ENCODE data around the gene C3orf20. TPM values are rescaled to one million over a fixed set of nuclear protein-coding genes. Genes with fewer than 3 reads are reported as not detected.

The C3orf20 gene
- total and polyA plus RNA-seq, 9 of the 15 experiments (the other 6 are each of a cell fraction or from before 2014, with no cell fraction given): 0.04 TPM; not detected in 8

DNA sequence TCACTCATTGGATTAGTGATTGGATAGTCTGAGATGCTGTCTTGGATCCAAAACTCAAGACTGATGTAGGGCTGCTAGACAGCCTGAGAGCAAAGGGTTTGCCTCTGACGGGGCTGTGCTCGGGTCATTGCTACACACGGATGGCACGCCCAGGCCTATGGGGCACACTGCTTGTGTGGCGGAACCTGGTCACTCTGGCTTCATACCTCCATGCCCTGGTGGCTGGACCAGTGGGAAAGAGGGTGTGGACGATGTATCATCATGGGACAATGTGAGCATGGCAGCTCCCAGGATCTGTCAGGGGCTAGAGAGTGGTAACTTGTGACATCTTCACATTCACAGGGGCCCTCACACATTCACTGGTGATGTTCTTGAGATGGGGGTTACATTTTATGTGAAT lies 41.5 kb upstream of the C3orf20 start (continued):
- TF ChIP-seq, protein P1, sequence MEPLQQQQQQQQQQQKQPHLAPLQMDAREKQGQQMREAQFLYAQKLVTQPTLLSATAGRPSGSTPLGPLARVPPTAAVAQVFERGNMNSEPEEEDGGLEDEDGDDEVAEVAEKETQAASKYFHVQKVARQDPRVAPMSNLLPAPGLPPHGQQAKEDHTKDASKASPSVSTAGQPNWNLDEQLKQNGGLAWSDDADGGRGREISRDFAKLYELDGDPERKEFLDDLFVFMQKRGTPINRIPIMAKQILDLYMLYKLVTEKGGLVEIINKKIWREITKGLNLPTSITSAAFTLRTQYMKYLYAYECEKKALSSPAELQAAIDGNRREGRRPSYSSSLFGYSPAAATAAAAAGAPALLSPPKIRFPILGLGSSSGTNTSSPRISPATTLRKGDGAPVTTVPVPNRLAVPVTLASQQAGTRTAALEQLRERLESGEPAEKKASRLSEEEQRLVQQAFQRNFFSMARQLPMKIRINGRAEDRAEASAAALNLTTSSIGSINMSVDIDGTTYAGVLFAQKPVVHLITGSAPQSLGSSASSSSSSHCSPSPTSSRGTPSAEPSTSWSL (CRISPR knock-in tag; IDR thresholded peaks at IDR 0.05; ENCODE audit: borderline replicate concordance): no peak
- TF ChIP-seq KLF6 (CRISPR knock-in tag; IDR thresholded peaks at IDR 0.05; ENCODE audit: borderline replicate concordance) (no peak), RCOR1 (IDR thresholded peaks at IDR 0.05; ENCODE audit: borderline replicate concordance in 1 of 2, low read depth in 2 of 2, low read length in 2 of 2) (no peak)
- TF ChIP-seq, protein P2, sequence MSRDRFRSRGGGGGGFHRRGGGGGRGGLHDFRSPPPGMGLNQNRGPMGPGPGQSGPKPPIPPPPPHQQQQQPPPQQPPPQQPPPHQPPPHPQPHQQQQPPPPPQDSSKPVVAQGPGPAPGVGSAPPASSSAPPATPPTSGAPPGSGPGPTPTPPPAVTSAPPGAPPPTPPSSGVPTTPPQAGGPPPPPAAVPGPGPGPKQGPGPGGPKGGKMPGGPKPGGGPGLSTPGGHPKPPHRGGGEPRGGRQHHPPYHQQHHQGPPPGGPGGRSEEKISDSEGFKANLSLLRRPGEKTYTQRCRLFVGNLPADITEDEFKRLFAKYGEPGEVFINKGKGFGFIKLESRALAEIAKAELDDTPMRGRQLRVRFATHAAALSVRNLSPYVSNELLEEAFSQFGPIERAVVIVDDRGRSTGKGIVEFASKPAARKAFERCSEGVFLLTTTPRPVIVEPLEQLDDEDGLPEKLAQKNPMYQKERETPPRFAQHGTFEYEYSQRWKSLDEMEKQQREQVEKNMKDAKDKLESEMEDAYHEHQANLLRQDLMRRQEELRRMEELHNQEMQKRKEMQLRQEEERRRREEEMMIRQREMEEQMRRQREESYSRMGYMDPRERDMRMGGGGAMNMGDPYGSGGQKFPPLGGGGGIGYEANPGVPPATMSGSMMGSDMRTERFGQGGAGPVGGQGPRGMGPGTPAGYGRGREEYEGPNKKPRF (IDR thresholded peaks at IDR 0.05; ENCODE audit: low read depth, low read length): no peak

DNA sequence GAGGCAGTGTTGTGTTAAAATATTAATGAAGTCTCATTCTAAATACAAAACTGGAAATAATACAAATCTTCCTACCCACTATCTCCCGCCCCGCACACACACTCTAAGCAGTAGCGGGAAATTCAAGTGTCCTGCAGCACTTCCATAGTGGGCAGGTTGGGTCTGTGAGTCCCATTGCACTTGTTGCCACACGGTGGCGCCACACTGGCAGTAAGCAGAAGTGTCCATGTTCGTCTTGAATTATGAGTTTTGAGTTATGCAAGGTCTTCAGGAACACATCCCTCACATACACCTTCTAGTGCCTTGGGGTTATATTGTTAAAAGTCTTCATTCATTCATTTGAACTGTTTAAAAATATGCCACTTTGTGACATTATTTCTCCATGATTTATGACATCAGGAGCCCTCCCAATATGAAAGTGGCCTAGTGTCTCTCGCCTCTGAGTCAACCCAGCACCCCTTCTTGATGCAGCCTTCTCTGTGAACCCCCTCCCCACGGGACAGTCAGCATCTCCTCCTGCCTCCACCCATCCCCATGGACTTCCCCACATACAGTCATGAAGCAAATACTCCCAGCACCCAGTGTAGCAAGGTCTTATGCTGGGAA lies 41.0 kb upstream of the C3orf20 start:
- ChIA-PET POLR2A (no interaction called here), CTCF (ENCODE audit: low intra/inter-chr PET ratio) (interaction anchor here (0.6 to 1.3 kb wide), 5 partner anchors 10 to 289 kb away, joined by 3 to 9 read pairs (median 3); no protein-coding TSS in a partner anchor)
- Histone ChIP-seq H3K9me3 (replicated peaks; ENCODE audit: control insufficient read depth, insufficient read depth, low read depth, low read length) (no peaks in the 10 kb centered on the region), H3K27me3 (ENCODE audit: control insufficient read depth in 2 of 2, insufficient read depth in 2 of 2, low read length in 2 of 2) (peaks cover 20 to 54% of the 10 kb centered on the region in 2 experiments; a peak in 4 of 5 replicates), H3K9me1 (ENCODE audit: control insufficient read depth, insufficient read depth, low read length) (no peaks in the 10 kb centered on the region), H2AFZ (ENCODE audit: low read depth, low read length) (no peak overlapping the region), H3K9ac (ENCODE audit: insufficient read depth in 1 of 2, low read depth in 2 of 2, low read length in 2 of 2) (no peak overlapping the region), H3K36me3 (ENCODE audit: control insufficient read depth, insufficient read depth, low read length) (no peaks in the 10 kb centered on the region), H3K4me1 (replicated peaks in 1 of 2; ENCODE audit: control insufficient read depth in 2 of 2, insufficient read depth in 2 of 2, low read length in 2 of 2) (no peaks in the 10 kb centered on the region), H3K4me2 (ENCODE audit: insufficient read depth, low read length) (no peak overlapping the region), H4K20me1 (replicated peaks; ENCODE audit: control insufficient read depth, insufficient read depth, low read length) (no peaks in the 10 kb centered on the region), H3K4me3 (no peak overlapping the region), H3K79me2 (ENCODE audit: control insufficient read depth, insufficient read depth, low read length) (no peaks in the 10 kb centered on the region), H3K27ac (ENCODE audit: extremely low read depth, low read depth, low read length) (no peak overlapping the region)
- 7% methylated on average over 8 of the region's 8 CpGs for WGBS (ENCODE audit: insufficient coverage, low coverage, missing lambda C conversion rate)
- intact Hi-C loops (cut with micrococcal nuclease) (loop anchor here (1.0 to 2.0 kb wide), 2 partner anchors 147 to 287 kb away; no protein-coding TSS in a partner anchor), in situ Hi-C loops (cut with MboI) (no loop called here)
- peak; percentile 99 for ATAC-seq
- peak; percentile 74 to 83 (median 81) for DNase-seq (ENCODE audit: extremely low read depth in 1 of 4, low spot score in 3 of 4)
- BruUV-seq (replicated peaks): no TSS peak
- peak; percentile 98 for FAIRE-seq
- TF ChIP-seq HDAC3 (IDR thresholded peaks at IDR 0.05; ENCODE audit: borderline replicate concordance, partially characterized antibody) (no peak), LCOR (CRISPR knock-in tag; IDR thresholded peaks at IDR 0.05) (peak; percentile 65; the same call in 1 of the 2 replicates), XRCC5 (IDR thresholded peaks at IDR 0.05; ENCODE audit: low read depth, low read length) (peak; percentile 67; the same call in 1 of the 2 replicates), CEBPB (tag; IDR thresholded peaks at IDR 0.05) (peak; percentile 85), RAD21 (CRISPR knock-in tag; conservative IDR thresholded peaks at IDR 0.05 in 1 of 2, IDR thresholded peaks at IDR 0.05 in 1 of 2) (peak; percentile 67 to 92), RBBP5 (IDR thresholded peaks at IDR 0.05; ENCODE audit: borderline replicate concordance, insufficient read depth, low read length, poor library complexity, severe bottlenecking) (no peak), FOXK2 (conservative IDR thresholded peaks at IDR 0.05 in 1 of 2, IDR thresholded peaks at IDR 0.05 in 1 of 2; ENCODE audit: low read depth in 2 of 2) (no peak), MEIS2 (IDR thresholded peaks at IDR 0.05; ENCODE audit: partially characterized antibody) (peak; percentile 84), CEBPG (CRISPR knock-in tag; IDR thresholded peaks at IDR 0.05) (no peak; the same call in 1 of the 2 replicates), CEBPG (tag; conservative IDR thresholded peaks at IDR 0.05 in 1 of 2, IDR thresholded peaks at IDR 0.05 in 1 of 2) (peak; percentile 60 to 61; a peak in 3 of 4 replicates), TOE1 (IDR thresholded peaks at IDR 0.05; ENCODE audit: borderline replicate concordance) (no peak), TOE1 (CRISPR knock-in tag; IDR thresholded peaks at IDR 0.05; ENCODE audit: borderline replicate concordance, low read depth) (no peak)
